Neural crest cell (in vitro differentiated cells): ENCODE results near the gene THBS2. TPM values are rescaled to one million over a fixed set of nuclear protein-coding genes. Genes with fewer than 3 reads are reported as not detected.
A peak's percentile ranks its signal among the peaks of the same experiment; 100 is the strongest.

Experiments
- DNase-seq: peaks from one replicate; pipeline ENCODE4 v3.0.0; 2021; ENCODE audit warnings: low read depth, mixed read lengths, low spot score
- H3K27ac Mint-ChIP-seq: one replicate; pipeline ENCODE4 v1.8.0; 2021; ENCODE audit warnings: mild to moderate bottlenecking, mixed read lengths; ENCODE audit not compliant: unreplicated experiment
- H3K27me3 Mint-ChIP-seq: 2 replicates; pipeline ENCODE4 v1.8.0; 2021; ENCODE audit warnings: low read depth, mild to moderate bottlenecking, mixed read lengths
- H3K36me3 Mint-ChIP-seq: 2 replicates; pipeline ENCODE4 v1.8.0; 2021; ENCODE audit warnings: low read depth, mild to moderate bottlenecking, mixed read lengths
- H3K4me1 Mint-ChIP-seq: 2 replicates; pipeline ENCODE4 v1.8.0; 2021; ENCODE audit warnings: mixed read lengths
- H3K4me3 Mint-ChIP-seq: one replicate; pipeline ENCODE4 v1.8.0; 2021; ENCODE audit warnings: mild to moderate bottlenecking, mixed read lengths
- H3K9me3 Mint-ChIP-seq: 2 replicates; pipeline ENCODE4 v1.8.0; 2021; ENCODE audit warnings: mixed read lengths
- total RNA-seq: library from RNA; stranded (reverse); gene quantifications from 2 replicates; pipeline ENCODE4 v1.2.1, GENCODE V29; 2021
- TF ChIP-seq, protein P1 (sequence below): fragments of 200-600 bp; sonication (generic); conservative IDR thresholded peaks from 2 replicates; pipeline ENCODE4 v1.5.0; 2021; ENCODE audit warnings: antibody characterized with exemption, mild to moderate bottlenecking

Gene THBS2
- total RNA-seq, 1 donor from 2014 or later, result 1.3 TPM

- H3K9me3 Mint-ChIP-seq, result peaks cover 15% of the 10 kb centered on the region
- DNase-seq, result no peak
- no peak overlapping the region for H3K27ac Mint-ChIP-seq
- H3K4me1 Mint-ChIP-seq, result peaks cover 7% of the 10 kb centered on the region
- TF ChIP-seq, protein P1, sequence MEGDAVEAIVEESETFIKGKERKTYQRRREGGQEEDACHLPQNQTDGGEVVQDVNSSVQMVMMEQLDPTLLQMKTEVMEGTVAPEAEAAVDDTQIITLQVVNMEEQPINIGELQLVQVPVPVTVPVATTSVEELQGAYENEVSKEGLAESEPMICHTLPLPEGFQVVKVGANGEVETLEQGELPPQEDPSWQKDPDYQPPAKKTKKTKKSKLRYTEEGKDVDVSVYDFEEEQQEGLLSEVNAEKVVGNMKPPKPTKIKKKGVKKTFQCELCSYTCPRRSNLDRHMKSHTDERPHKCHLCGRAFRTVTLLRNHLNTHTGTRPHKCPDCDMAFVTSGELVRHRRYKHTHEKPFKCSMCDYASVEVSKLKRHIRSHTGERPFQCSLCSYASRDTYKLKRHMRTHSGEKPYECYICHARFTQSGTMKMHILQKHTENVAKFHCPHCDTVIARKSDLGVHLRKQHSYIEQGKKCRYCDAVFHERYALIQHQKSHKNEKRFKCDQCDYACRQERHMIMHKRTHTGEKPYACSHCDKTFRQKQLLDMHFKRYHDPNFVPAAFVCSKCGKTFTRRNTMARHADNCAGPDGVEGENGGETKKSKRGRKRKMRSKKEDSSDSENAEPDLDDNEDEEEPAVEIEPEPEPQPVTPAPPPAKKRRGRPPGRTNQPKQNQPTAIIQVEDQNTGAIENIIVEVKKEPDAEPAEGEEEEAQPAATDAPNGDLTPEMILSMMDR, result no peak
- peaks cover 7% of the 10 kb centered on the region for H3K36me3 Mint-ChIP-seq
- no peaks in the 10 kb centered on the region for H3K27me3 Mint-ChIP-seq
- H3K4me3 Mint-ChIP-seq, result no peak overlapping the region
Observed at GRCh38 chr6:169208011-169208410, 45.6 kb downstream of the THBS2 start.

- H3K9me3 Mint-ChIP-seq, result peaks cover 15% of the 10 kb centered on the region
- H3K4me3 Mint-ChIP-seq, result no peak overlapping the region
- TF ChIP-seq, protein P1, result no peak
- H3K4me1 Mint-ChIP-seq, result peaks cover 4% of the 10 kb centered on the region
- DNase-seq, result no peak
- no peak overlapping the region for H3K27ac Mint-ChIP-seq
- no peaks in the 10 kb centered on the region for H3K27me3 Mint-ChIP-seq
- H3K36me3 Mint-ChIP-seq, result peaks cover 7% of the 10 kb centered on the region
Observed at GRCh38 chr6:169207482-169207881, 46.2 kb downstream of the THBS2 start.

DNA sequence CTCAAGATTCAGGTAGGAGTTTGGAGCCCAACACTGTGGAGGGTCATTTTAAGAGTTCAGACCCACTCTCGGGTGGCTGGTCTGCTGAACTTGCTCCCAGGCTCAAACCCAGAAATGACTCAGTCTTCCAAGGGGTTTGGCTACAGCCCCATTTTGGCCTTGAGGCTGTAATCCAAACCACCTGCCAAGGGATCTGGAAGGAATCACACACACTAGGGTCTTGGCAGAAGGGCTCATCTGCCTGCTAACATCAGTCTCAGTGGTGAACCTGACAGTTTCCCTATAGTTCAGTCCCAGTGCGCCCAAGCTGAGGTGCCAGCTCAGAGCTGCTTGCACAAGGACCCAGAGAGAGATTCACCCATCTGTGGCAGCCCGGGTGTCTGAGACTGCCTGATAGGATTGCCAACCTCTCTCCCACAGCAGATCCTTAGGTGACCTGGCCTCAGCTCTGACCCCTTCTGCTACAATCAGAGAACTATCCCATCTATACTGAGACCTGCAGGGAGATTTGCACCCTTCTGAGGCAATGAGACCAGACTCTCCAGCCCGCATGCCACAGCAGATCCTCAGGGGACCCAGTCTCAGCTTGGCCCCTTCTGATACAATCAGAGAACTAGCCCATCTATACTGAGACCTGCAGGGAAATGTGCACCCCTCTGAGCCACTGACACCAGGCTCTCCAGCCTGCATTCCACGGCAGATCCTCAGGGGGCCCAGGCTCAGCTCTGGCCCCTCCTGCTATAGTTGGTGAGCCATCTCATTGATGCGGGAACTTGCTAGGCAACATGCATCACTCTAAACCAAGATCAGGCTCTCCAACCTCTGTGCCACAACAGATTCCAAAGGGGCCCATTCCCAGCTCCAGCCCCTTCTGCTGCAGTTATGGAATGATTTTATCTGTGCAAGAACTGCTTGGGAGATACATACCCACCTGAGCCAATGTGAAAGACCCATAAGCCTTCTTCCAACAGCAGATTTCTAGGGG is 48.2 kb downstream of the THBS2 start:
- Mint-ChIP-seq H3K4me1 (no peaks in the 10 kb centered on the region), H3K9me3 (peaks cover 8% of the 10 kb centered on the region), H3K27ac (no peak overlapping the region), H3K27me3 (no peaks in the 10 kb centered on the region), H3K36me3 (peaks cover 4% of the 10 kb centered on the region), H3K4me3 (no peak overlapping the region)
- no peak for DNase-seq
- TF ChIP-seq, protein P1, result no peak

- Mint-ChIP-seq H3K9me3 (peaks cover 6% of the 10 kb centered on the region), H3K36me3 (peaks cover 4% of the 10 kb centered on the region)
Observed at GRCh38 chr6:169204167-169204566, 49.5 kb downstream of the THBS2 start.

GRCh38 chr6:169201985-169202384 is 51.7 kb downstream of the THBS2 start:
- TF ChIP-seq, protein P1, result no peak
- DNase-seq, result no peak
- no peaks in the 10 kb centered on the region for H3K4me1 Mint-ChIP-seq
- H3K36me3 Mint-ChIP-seq, result peaks cover 5% of the 10 kb centered on the region
- no peak overlapping the region for H3K4me3 Mint-ChIP-seq
- H3K9me3 Mint-ChIP-seq, result peaks cover 8% of the 10 kb centered on the region
- no peaks in the 10 kb centered on the region for H3K27me3 Mint-ChIP-seq
- H3K27ac Mint-ChIP-seq, result no peak overlapping the region

More at GRCh38 chr6:169204167-169204566, 49.5 kb downstream of the THBS2 start:
- no peak for DNase-seq
- H3K27ac Mint-ChIP-seq, result peak overlapping the region; percentile 71
- TF ChIP-seq, protein P1, result no peak
- no peaks in the 10 kb centered on the region for H3K4me1 Mint-ChIP-seq
- H3K4me3 Mint-ChIP-seq, result no peak overlapping the region
- no peaks in the 10 kb centered on the region for H3K27me3 Mint-ChIP-seq
